HG03565 (cell line): ENCODE data around the gene CIDEC.
"Not testable (repeated sequence)": the region's sequence is repeated elsewhere in the genome, so short reads cannot be mapped to it uniquely, and the experiment has no call there.

Source experiments
- ATAC-seq: cut with Tn5 transposase; IDR thresholded peaks from one replicate; pipeline ENCODE4 v1.9.1; 2021; ENCODE audit warnings: mild to moderate bottlenecking, moderate library complexity; ENCODE audit not compliant: unreplicated experiment

The CIDEC gene

GRCh38 chr3:9902372-9903237 lies 22.6 kb upstream of the CIDEC start, which contains the start of gene IL17RE:
IL17RE (plus strand) TSS chr3:9902848; CDS start chr3:9902933, 85 bp downstream.
- no peak for ATAC-seq

GRCh38 chr3:9901967-9902366 lies 21.9 kb upstream of the CIDEC start:
- ATAC-seq, result no peak

- ATAC-seq, result not testable (repeated sequence)
Observed at GRCh38 chr3:9900965-9901415, 20.9 kb upstream of the CIDEC start.

- no peak for ATAC-seq
Observed at GRCh38 chr3:9899289-9899791, 19.3 kb upstream of the CIDEC start.

GRCh38 chr3:9898467-9899241 lies 18.6 kb upstream of the CIDEC start:
- ATAC-seq, result no peak

- ATAC-seq, result no peak
Observed at GRCh38 chr3:9897408-9898372, 17.6 kb upstream of the CIDEC start.

- ATAC-seq, result not testable (repeated sequence)
Observed at GRCh38 chr3:9896755-9897407, 16.8 kb upstream of the CIDEC start.

GRCh38 chr3:9895715-9896114 lies 15.7 kb upstream of the CIDEC start:
- ATAC-seq, result not testable (repeated sequence)

GRCh38 chr3:9893739-9894138 lies 13.7 kb upstream of the CIDEC start:
- ATAC-seq, result no peak

GRCh38 chr3:9891072-9891622 lies 11.1 kb upstream of the CIDEC start:
- ATAC-seq, result no peak

- peak; percentile 67 for ATAC-seq
Observed at GRCh38 chr3:9890249-9891071, 10.4 kb upstream of the CIDEC start, which contains the start of gene JAGN1. JAGN1 (plus strand) TSS chr3:9890610; CDS start chr3:9890723, 113 bp downstream.

- no peak for ATAC-seq
Observed at GRCh38 chr3:9889405-9889804, 9.4 kb upstream of the CIDEC start.

GRCh38 chr3:9888540-9888939 lies 8.5 kb upstream of the CIDEC start:
- ATAC-seq, result no peak

GRCh38 chr3:9887480-9887879 lies 7.4 kb upstream of the CIDEC start:
- no peak for ATAC-seq

- no peak for ATAC-seq
Observed at GRCh38 chr3:9886328-9886727, 6.3 kb upstream of the CIDEC start.

GRCh38 chr3:9884555-9885165 lies 4.6 kb upstream of the CIDEC start:
- no peak for ATAC-seq

GRCh38 chr3:9883706-9884554 lies 3.9 kb upstream of the CIDEC start:
- no peak for ATAC-seq
